Osteocyte (in vitro differentiated cells): ENCODE measurements around the gene CBX8. TPM values are rescaled to one million over a fixed set of nuclear protein-coding genes. Genes with fewer than 3 reads are reported as not detected.

Experiments used
- DNase-seq: peaks from one replicate; pipeline ENCODE4 v3.0.0; 2021; ENCODE audit warnings: mixed read lengths; ENCODE audit not compliant: unreplicated experiment; ENCODE audit errors: extremely low spot score
- H3K27ac Mint-ChIP-seq: one replicate; pipeline ENCODE4 v1.8.0; 2021; ENCODE audit warnings: mild to moderate bottlenecking, mixed read lengths; ENCODE audit not compliant: unreplicated experiment
- H3K27me3 Mint-ChIP-seq: one replicate; pipeline ENCODE4 v1.8.0; 2021; ENCODE audit warnings: mixed read lengths; ENCODE audit not compliant: unreplicated experiment
- H3K36me3 Mint-ChIP-seq: one replicate; pipeline ENCODE4 v1.8.0; 2021; ENCODE audit warnings: mixed read lengths; ENCODE audit not compliant: unreplicated experiment
- H3K4me1 Mint-ChIP-seq: one replicate; pipeline ENCODE4 v1.8.0; 2021; ENCODE audit warnings: mixed read lengths; ENCODE audit not compliant: unreplicated experiment
- H3K4me3 Mint-ChIP-seq: one replicate; pipeline ENCODE4 v1.8.0; 2021; ENCODE audit warnings: mild to moderate bottlenecking, moderate library complexity, mixed read lengths; ENCODE audit not compliant: unreplicated experiment
- H3K9me3 Mint-ChIP-seq: one replicate; pipeline ENCODE4 v1.8.0; 2021; ENCODE audit warnings: mixed read lengths; ENCODE audit not compliant: unreplicated experiment
- total RNA-seq: library from RNA; stranded (reverse); gene quantifications from 2 replicates; pipeline ENCODE4 v1.2.1, GENCODE V29; 2021
- TF ChIP-seq, protein P1 (sequence below): fragments of 200-600 bp; sonication (generic); IDR thresholded peaks from 2 replicates; pipeline ENCODE4 v1.5.0; 2021; ENCODE audit warnings: antibody characterized with exemption, mild to moderate bottlenecking, moderate library complexity

CBX8 gene
- total RNA-seq, 1 donor from 2014 or later: 5.4 TPM

DNA sequence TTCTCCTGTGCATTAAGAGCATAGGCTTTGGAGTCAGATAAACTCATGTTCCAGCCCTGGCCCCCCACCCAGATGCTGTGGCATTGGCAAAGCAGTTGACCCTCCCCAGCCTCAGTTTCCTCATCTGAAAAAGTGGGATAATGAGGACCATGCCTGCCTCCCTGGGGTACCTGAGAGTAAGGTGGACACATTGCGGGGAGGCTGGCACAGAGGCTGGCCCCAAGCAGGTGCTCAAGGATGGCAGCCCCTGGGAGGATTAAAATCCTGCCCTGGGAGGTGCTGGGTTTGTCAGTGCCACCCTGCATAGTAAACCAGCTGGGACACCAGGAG is 54.3 kb downstream of the CBX8 start:
- Mint-ChIP-seq H3K27ac (no peak overlapping the region), H3K9me3 (no peaks in the 10 kb centered on the region), H3K27me3 (peaks cover 50% of the 10 kb centered on the region), H3K4me1 (peaks cover 19% of the 10 kb centered on the region), H3K4me3 (no peak overlapping the region), H3K36me3 (no peaks in the 10 kb centered on the region)
- TF ChIP-seq, protein P1, sequence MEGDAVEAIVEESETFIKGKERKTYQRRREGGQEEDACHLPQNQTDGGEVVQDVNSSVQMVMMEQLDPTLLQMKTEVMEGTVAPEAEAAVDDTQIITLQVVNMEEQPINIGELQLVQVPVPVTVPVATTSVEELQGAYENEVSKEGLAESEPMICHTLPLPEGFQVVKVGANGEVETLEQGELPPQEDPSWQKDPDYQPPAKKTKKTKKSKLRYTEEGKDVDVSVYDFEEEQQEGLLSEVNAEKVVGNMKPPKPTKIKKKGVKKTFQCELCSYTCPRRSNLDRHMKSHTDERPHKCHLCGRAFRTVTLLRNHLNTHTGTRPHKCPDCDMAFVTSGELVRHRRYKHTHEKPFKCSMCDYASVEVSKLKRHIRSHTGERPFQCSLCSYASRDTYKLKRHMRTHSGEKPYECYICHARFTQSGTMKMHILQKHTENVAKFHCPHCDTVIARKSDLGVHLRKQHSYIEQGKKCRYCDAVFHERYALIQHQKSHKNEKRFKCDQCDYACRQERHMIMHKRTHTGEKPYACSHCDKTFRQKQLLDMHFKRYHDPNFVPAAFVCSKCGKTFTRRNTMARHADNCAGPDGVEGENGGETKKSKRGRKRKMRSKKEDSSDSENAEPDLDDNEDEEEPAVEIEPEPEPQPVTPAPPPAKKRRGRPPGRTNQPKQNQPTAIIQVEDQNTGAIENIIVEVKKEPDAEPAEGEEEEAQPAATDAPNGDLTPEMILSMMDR: no peak
- no peak for DNase-seq

Other genes with a start within 250 kb of the CBX8 start
- gene RBFOX3, start 186.0 kb downstream of the CBX8 start, total RNA-seq: not detected in 2 replicates
- gene ENPP7, start 66.1 kb downstream of the CBX8 start, total RNA-seq: not detected in 2 replicates
- 9.9 and 12.7 TPM in 2 replicates for gene CBX2, start 18.9 kb downstream of the CBX8 start, total RNA-seq
- gene CBX4, start 42.4 kb upstream of the CBX8 start, total RNA-seq: 21.4 and 23.2 TPM in 2 replicates
- gene TBC1D16, start 238.8 kb upstream of the CBX8 start, total RNA-seq: 45.2 and 45.9 TPM in 2 replicates
- gene CCDC40, start 239.6 kb upstream of the CBX8 start, total RNA-seq: 9.5 and 10.5 TPM in 2 replicates